Endometrial microvascular endothelial cells (primary cell): ENCODE measurements around the gene CBL. TPM values are rescaled to one million over a fixed set of nuclear protein-coding genes. Genes with fewer than 3 reads are reported as not detected.

Experiments
- in situ Hi-C: cut with HindIII; loops from 2 replicates; pipeline ENCODE4 v1.10.0; 2017; ENCODE audit warnings: low sequenced_read_pairs, low pct_unique_long_range_greater_than_20kb; ENCODE audit errors: inconsistent ontology term
- total RNA-seq: library from RNA; depleted of rRNA; stranded (reverse); fragments of >200 nt; gene quantifications from one replicate; pipeline ENCODE4 v1.2.3, GENCODE V29; 2015; ENCODE audit errors: inconsistent ontology term

Gene CBL
- total RNA-seq, 1 donor from 2014 or later = 20.4 TPM

GRCh38 chr11:119295178-119295577, 89.0 kb downstream of the CBL start:
- in situ Hi-C loops = no loop called here

- in situ Hi-C loops = no loop called here
Measured at GRCh38 chr11:119297938-119298337, 91.8 kb downstream of the CBL start.

GRCh38 chr11:119298726-119299125, 92.6 kb downstream of the CBL start:
- in situ Hi-C loops = no loop called here

- in situ Hi-C loops = no loop called here
Measured at GRCh38 chr11:119299416-119299815, 93.3 kb downstream of the CBL start.

GRCh38 chr11:119300198-119300964, 94.2 kb downstream of the CBL start:
- in situ Hi-C loops = no loop called here

- in situ Hi-C loops = no loop called here
Measured at GRCh38 chr11:119303227-119303718, 97.1 kb downstream of the CBL start.

- in situ Hi-C loops = no loop called here
Measured at GRCh38 chr11:119305556-119306372, 99.6 kb downstream of the CBL start.

- in situ Hi-C loops = no loop called here
Measured at GRCh38 chr11:119306373-119306890, 100.3 kb downstream of the CBL start.

GRCh38 chr11:119307219-119307618, 101.1 kb downstream of the CBL start:
- in situ Hi-C loops = no loop called here

- in situ Hi-C loops = no loop called here
Measured at GRCh38 chr11:119307974-119308373, 101.8 kb downstream of the CBL start.

GRCh38 chr11:119309411-119309810, 103.3 kb downstream of the CBL start:
- in situ Hi-C loops = no loop called here

GRCh38 chr11:119309953-119310681, 104.0 kb downstream of the CBL start:
- in situ Hi-C loops = no loop called here

- in situ Hi-C loops = no loop called here
Measured at GRCh38 chr11:119310682-119311052, 104.5 kb downstream of the CBL start.

- in situ Hi-C loops = no loop called here
Measured at GRCh38 chr11:119314726-119315125, 108.6 kb downstream of the CBL start.

- in situ Hi-C loops = no loop called here
Measured at GRCh38 chr11:119315131-119316015, 109.2 kb downstream of the CBL start.

- in situ Hi-C loops = no loop called here
Measured at GRCh38 chr11:119316016-119316728, 110.0 kb downstream of the CBL start.

- in situ Hi-C loops = no loop called here
Measured at GRCh38 chr11:119316729-119317591, 110.8 kb downstream of the CBL start, which contains the start of gene MCAM. Gene MCAM, minus strand, starts transcription at chr11:119317130. Its CDS starts 29 bp downstream, at chr11:119317101.
